SIG-M5 treated with dmso at 0.1 percent for 504 hours (cell line): ENCODE results near the gene PRELID1.

Source experiments
- DNase-seq: peaks from one replicate; lab custom pipeline; 2025; ENCODE audit not compliant: unreplicated experiment; lab: John Stamatoyannopoulos, UW

PRELID1 gene

GRCh38 chr5:177355868-177356168 is 52.2 kb downstream of the PRELID1 start:
- DNase-seq: no peak
